ENCODE measurements around the gene HOXC4.
"Not testable (repeated sequence)": the region's sequence is repeated elsewhere in the genome, so short reads cannot be mapped to it uniquely, and the experiment has no call there.

The HOXC4 gene

DNA sequence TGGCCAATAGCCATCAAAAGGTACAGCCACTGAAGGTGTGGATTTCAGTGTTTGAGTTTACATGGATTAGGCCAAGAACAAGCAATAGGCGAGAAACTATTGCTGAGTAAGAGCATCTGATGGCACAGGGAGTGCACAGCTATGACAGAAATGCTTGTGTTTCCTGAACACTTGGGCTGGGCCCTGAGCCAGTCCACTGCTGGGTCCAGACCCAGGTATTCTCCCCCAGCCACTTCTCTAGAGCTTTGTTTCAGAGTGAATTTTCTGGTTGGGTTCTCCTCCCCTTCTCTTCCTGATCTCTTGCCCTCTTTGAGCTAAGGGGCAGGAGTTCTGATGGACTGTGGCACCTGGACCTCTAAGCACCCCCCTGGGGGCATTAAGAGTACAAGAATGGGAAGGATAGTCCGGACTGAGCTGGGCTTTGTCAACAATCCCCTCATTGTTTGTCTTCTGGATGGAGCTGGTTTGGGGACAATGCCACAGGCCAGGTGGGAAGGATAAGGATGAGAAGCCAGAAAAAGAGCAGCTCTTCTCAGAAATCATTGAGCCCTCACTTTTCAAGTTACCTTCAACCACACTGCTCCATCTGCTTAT is 12.4 kb upstream of the HOXC4 start:
- DNase-seq (ENCODE audit: insufficient read length, low spot score) (no peak), FAIRE-seq (no peak)
- TF ChIP-seq, protein P1, sequence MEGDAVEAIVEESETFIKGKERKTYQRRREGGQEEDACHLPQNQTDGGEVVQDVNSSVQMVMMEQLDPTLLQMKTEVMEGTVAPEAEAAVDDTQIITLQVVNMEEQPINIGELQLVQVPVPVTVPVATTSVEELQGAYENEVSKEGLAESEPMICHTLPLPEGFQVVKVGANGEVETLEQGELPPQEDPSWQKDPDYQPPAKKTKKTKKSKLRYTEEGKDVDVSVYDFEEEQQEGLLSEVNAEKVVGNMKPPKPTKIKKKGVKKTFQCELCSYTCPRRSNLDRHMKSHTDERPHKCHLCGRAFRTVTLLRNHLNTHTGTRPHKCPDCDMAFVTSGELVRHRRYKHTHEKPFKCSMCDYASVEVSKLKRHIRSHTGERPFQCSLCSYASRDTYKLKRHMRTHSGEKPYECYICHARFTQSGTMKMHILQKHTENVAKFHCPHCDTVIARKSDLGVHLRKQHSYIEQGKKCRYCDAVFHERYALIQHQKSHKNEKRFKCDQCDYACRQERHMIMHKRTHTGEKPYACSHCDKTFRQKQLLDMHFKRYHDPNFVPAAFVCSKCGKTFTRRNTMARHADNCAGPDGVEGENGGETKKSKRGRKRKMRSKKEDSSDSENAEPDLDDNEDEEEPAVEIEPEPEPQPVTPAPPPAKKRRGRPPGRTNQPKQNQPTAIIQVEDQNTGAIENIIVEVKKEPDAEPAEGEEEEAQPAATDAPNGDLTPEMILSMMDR (IDR thresholded peaks at IDR 0.05; ENCODE audit: insufficient read depth, missing control alignments) = no peak

DNA sequence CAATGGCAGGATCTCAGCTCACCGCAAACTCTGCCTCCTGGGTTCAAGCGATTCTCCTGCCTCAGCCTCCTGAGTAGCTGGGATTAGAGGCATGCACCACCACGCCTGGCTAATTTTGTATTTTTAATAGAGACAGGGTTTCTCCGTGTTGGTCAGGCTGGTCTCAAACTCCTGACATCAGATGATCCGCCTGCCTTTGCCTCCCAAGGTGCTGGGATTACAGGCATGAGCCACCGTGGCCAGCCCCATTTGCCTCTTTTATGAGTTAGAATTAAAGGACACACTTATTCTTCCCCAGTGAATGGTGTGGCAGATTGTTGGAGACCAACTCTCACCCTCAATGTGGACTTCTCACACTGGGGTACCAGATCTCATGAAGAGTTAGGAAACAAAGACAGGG is 11.6 kb upstream of the HOXC4 start:
- FAIRE-seq = not testable (repeated sequence)

DNA sequence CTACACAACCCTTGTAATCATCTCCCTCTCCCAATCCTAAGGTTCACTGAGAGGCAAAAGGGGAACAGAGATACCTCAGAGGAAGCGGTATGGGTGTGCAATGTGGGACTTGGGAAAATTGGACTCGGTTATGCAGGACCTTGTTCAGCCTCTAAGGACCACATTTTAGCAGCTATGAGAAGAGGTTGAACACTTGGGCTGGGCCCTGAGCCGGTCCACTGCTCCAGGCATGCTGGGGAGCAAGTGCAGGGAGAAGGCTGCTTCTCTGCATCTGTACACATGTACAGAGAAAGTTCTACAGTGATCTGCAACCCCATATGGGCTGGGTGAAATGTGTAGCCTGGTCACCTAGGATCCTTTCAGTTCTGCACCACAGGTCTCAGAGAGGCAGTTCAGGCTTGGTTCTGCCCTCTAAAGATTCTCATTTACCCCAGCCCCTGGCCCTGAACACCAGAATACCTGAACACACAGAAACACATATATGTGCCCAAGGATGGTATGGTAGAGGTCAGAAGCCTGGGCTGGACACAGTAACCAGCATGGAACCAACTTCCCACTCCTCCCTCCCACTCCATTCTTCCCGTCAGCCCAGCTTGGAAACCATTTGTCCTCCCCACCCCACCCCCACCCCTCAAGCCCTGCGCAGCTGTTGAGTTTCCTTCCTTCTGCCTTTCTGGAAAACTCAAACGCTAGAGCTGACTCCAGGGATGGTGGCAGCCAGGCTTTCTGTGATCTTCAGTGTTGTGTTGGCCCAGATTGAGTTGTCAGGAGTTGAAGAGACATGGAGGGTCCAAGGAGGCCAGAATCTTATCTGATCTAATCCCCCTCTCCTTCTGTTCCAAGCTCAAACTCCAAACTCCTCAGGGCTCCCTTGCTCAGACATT is 10.4 kb upstream of the HOXC4 start:
- TF ChIP-seq, protein P1 (IDR thresholded peaks at IDR 0.05; ENCODE audit: insufficient read depth, missing control alignments) = no peak
- no peak for DNase-seq (ENCODE audit: insufficient read length, low spot score)
- no peak for FAIRE-seq

More for the DNA sequence above, 11.6 kb upstream of the HOXC4 start:
- not testable (repeated sequence) for DNase-seq (ENCODE audit: insufficient read length, low spot score)

DNA sequence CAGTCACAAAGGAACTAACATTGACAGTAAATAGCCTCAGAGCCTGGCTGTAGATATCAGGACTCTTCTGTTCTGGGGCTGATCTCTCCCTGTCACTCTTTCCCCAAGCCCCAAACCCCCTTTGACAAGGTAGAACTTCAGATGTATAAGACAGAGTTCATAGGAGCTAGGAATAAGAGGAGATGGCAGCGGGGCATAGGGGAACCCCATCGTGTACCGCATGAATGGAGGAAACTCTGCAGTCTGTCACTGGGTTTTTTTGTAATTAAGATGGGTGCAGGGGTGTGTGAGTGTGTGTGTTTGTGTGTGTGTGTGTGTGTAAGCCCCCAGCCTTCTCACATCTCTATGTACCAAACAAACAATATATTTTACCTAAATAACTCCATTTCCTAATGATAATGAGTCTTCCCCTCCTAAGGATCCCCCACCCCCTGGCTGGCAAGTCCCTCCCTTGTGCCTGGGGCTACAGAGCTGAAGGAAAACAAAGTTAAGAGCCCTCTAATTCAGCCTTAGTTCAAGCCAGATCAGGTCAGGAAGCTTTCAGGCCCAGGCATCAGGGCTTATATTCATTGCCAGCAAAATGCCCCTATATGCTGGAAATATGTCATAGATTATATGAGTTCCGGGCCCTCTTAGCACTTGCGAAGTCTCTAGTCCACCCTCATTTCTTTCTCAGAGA is 9.1 kb upstream of the HOXC4 start:
- no peak for FAIRE-seq
- no peak for DNase-seq (ENCODE audit: insufficient read length, low spot score)
- TF ChIP-seq, protein P1 (IDR thresholded peaks at IDR 0.05; ENCODE audit: insufficient read depth, missing control alignments) = no peak

DNA sequence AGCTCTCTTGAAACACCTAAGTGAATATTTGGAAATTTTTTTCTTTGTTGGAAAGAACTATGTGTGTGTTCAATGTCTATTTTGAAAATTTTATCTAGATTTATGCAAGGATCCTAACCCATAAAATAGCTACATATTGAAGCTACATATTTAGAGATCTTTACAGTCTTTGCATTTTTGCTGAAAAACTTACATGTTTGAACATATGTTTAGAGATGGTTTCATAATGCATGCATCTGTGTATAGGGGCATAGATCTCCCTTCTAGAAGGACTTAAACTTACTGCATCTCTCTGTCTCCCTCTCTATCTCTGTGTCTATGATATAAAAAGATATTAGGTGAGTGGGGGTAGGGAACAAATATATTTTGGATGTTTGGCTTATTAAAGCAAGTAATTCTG is 8.2 kb upstream of the HOXC4 start:
- FAIRE-seq (no peak), DNase-seq (ENCODE audit: insufficient read length, low spot score) (no peak)
- TF ChIP-seq, protein P1 (IDR thresholded peaks at IDR 0.05; ENCODE audit: insufficient read depth, missing control alignments) = no peak

DNA sequence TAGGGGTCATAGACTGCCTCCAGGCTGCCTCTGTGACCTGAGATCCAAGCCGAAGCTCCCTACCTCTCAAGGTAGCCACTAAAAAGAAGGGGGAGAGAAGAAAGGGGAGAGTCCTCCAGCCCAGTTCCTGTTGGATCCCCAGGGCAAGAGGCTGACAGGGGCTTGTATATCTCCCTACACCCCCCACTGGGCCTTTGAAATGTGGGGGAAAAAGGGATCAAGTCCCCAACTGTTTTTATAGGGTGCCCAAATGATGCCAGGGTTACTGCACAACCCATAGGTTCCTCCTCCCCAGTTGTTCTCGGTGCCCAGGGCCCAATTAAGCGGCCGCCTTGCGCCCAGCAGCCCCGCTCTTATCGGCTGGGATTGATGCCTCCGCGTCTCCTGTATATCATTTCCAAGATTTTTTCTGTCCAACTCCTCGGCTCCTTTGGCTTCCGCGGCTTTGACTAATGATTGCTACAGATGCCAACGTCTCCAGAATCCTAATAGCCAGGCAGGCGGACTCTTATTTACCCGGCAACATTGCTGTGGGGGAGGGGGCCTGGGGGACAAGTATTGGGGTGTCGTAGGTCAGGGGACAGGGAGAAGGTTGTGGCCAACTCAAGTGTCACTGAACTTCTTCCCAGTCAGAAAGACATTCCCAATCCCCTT is 7.6 kb upstream of the HOXC4 start:
- TF ChIP-seq, protein P1 (IDR thresholded peaks at IDR 0.05; ENCODE audit: insufficient read depth, missing control alignments) = no peak

DNA sequence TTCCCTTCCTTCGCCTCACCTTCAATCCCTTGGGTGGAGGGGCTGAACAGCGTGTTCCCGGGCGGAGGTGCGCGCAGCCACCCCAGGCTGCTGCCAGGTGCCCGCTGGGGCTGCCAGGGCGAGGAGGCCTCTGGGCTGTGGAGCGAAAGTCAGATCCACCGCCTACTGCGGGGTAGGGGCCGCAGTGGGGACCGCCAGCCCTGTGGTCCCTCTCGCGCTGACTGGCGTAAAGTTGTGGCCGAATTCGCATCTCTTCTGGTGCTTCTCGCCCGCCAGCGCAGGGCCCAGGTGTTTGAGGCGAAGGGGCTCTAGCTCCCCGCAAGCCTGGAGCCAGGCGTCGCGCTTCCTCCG is 6.9 kb upstream of the HOXC4 start:
- FAIRE-seq (no peak), DNase-seq (ENCODE audit: insufficient read length, low spot score) (no peak)
- TF ChIP-seq, protein P1 (IDR thresholded peaks at IDR 0.05; ENCODE audit: insufficient read depth, missing control alignments) = no peak

More for the DNA sequence above, 7.6 kb upstream of the HOXC4 start:
- FAIRE-seq (no peak), DNase-seq (ENCODE audit: insufficient read length, low spot score) (no peak)
